Measurements from ENCODE around the gene B4GALNT2.

B4GALNT2 gene

GRCh38 chr17:49224198-49224996 is 91.8 kb downstream of the B4GALNT2 start:
- TF ChIP-seq, protein P1, sequence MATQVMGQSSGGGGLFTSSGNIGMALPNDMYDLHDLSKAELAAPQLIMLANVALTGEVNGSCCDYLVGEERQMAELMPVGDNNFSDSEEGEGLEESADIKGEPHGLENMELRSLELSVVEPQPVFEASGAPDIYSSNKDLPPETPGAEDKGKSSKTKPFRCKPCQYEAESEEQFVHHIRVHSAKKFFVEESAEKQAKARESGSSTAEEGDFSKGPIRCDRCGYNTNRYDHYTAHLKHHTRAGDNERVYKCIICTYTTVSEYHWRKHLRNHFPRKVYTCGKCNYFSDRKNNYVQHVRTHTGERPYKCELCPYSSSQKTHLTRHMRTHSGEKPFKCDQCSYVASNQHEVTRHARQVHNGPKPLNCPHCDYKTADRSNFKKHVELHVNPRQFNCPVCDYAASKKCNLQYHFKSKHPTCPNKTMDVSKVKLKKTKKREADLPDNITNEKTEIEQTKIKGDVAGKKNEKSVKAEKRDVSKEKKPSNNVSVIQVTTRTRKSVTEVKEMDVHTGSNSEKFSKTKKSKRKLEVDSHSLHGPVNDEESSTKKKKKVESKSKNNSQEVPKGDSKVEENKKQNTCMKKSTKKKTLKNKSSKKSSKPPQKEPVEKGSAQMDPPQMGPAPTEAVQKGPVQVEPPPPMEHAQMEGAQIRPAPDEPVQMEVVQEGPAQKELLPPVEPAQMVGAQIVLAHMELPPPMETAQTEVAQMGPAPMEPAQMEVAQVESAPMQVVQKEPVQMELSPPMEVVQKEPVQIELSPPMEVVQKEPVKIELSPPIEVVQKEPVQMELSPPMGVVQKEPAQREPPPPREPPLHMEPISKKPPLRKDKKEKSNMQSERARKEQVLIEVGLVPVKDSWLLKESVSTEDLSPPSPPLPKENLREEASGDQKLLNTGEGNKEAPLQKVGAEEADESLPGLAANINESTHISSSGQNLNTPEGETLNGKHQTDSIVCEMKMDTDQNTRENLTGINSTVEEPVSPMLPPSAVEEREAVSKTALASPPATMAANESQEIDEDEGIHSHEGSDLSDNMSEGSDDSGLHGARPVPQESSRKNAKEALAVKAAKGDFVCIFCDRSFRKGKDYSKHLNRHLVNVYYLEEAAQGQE (IDR thresholded peaks at IDR 0.05; ENCODE audit: insufficient read depth in 1 of 2, low read depth in 2 of 2, low read length in 2 of 2) = no peak

- TF ChIP-seq SIN3A (IDR thresholded peaks at IDR 0.05; ENCODE audit: borderline replicate concordance, insufficient read depth, low read length) = no peak
- TF ChIP-seq, protein P1 (IDR thresholded peaks at IDR 0.05; ENCODE audit: insufficient read depth in 1 of 2, low read depth in 2 of 2, low read length in 2 of 2) = no peak
These were observed 92.4 kb downstream of the B4GALNT2 start for GRCh38 chr17:49224997-49225337.

GRCh38 chr17:49225554-49226236 is 93.1 kb downstream of the B4GALNT2 start:
- TF ChIP-seq SIN3A (IDR thresholded peaks at IDR 0.05; ENCODE audit: borderline replicate concordance, insufficient read depth, low read length) = no peak

Data from PFSK-1 (cell line).